Activated naive CD8-positive, alpha-beta T cell treated with anti-CD3 and anti-CD28 coated beads, Interleukin-2, amount 50 U/mL, for 24 hours (primary cell): ENCODE data around the gene ZNF292.
"Not testable (repeated sequence)": the region's sequence is repeated elsewhere in the genome, so short reads cannot be mapped to it uniquely, and the experiment has no call there.

Experiments used
- ATAC-seq: fragments of 150-1000 bp; cut with Tn5 transposase; one replicate; pipeline ENCODE4 v1.10.0; 2021
- DNase-seq: peaks from one replicate; pipeline ENCODE4 v3.0.0; 2021
- H3K27ac Mint-ChIP-seq: one replicate; pipeline ENCODE4 v1.8.0; 2021; ENCODE audit warnings: mild to moderate bottlenecking, mixed read lengths
- H3K27me3 Mint-ChIP-seq: one replicate; pipeline ENCODE4 v1.8.0; 2021; ENCODE audit warnings: mixed read lengths
- H3K36me3 Mint-ChIP-seq: one replicate; pipeline ENCODE4 v1.8.0; 2021; ENCODE audit warnings: low read depth, mixed read lengths
- H3K4me1 Mint-ChIP-seq: one replicate; pipeline ENCODE4 v1.8.0; 2021; ENCODE audit warnings: mixed read lengths
- H3K4me3 Mint-ChIP-seq: one replicate; pipeline ENCODE4 v1.8.0; 2021; ENCODE audit warnings: mild to moderate bottlenecking, moderate library complexity, mixed read lengths
- H3K9me3 Mint-ChIP-seq: one replicate; pipeline ENCODE4 v1.8.0; 2021; ENCODE audit warnings: mixed read lengths

The ZNF292 gene

DNA sequence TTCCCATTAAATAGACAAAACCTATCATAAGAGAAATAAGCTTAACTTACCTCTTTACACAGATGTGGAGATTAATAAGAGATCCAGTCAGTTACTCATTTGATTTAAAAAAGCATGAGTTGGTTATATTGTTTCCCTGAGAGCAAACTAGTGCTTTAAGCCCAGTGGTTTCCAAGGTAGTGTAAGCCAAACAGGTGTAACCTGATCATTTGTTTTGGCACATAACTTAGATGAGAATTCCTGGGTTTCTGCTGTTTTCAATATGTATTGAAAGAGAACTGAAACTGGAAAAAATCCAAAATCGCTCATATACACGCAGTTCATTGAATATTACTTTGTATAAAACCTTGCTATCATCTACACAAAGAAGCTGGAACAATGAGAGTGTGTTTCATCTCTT lies 136.5 kb downstream of the ZNF292 start:
- Mint-ChIP-seq H3K36me3 (no peaks in the 10 kb centered on the region), H3K27me3 (peaks cover 6% of the 10 kb centered on the region), H3K4me3 (no peak overlapping the region), H3K4me1 (no peaks in the 10 kb centered on the region), H3K27ac (no peak overlapping the region), H3K9me3 (no peaks in the 10 kb centered on the region)
- no peak for ATAC-seq
- DNase-seq = no peak

DNA sequence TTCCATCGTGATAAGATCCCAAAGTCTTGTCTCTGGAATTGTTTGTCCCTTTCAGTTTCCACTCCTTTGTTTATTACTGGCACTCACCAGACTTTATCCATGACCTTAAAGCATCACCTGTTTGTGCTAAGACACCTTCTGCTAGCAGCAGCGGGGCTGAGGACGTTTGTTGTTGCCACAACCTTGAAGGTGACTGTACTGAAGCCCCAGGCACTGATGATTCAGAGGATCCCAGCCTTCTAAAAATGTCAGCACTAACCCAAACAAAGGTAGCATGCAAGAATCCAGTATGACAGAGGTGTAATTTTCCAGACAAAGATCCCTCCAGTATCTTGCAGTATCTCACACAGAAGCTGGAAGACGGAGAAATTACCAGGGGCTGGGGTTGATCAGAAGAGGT lies 138.2 kb downstream of the ZNF292 start:
- DNase-seq (no peak), ATAC-seq (no peak)
- Mint-ChIP-seq H3K9me3 (no peaks in the 10 kb centered on the region), H3K4me1 (no peaks in the 10 kb centered on the region), H3K27me3 (peaks cover 13% of the 10 kb centered on the region), H3K27ac (no peak overlapping the region), H3K36me3 (no peaks in the 10 kb centered on the region), H3K4me3 (no peak overlapping the region)

DNA sequence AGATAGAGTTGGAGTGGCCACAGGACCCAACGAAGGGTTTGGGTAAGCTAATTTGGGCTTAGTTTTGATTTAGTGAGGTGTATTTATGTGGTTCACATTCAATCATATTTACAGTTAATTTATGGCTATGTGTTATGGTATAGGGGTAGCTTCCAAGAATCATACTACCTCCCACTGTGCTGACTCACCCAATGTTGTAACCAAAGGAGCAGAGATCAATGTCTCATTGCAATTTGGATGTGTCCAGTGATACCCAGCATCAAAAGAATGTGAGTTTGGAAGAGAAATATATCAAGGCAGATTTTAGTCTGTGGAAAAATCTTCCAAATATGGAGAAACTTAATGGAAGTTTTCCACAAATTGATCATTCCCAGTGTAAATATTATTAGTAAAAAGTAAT lies 141.8 kb downstream of the ZNF292 start:
- H3K4me1 Mint-ChIP-seq = no peaks in the 10 kb centered on the region
- no peak overlapping the region for H3K4me3 Mint-ChIP-seq
- H3K36me3 Mint-ChIP-seq = no peaks in the 10 kb centered on the region
- no peaks in the 10 kb centered on the region for H3K9me3 Mint-ChIP-seq
- DNase-seq (no peak), ATAC-seq (no peak)
- no peak overlapping the region for H3K27ac Mint-ChIP-seq
- peaks cover 20% of the 10 kb centered on the region for H3K27me3 Mint-ChIP-seq

DNA sequence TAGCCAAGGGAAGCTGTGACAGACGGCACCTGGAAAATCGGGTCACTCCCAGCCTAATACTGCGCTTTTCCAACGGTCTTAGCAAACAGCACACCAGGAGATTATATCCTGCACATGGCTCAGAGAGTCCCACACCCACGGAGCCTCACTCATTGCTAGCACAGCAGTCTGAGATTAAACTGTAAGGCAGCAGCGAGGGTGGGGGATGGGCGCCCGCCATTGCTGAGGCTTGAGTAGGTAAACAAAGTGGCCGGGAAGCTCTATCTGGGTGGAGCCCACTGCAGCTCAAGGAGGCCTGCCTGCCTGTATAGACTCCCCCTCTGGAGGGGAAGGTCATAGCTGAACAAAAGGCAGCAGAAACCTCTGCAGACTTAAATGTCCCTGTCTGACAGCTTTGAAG lies 145.9 kb downstream of the ZNF292 start:
- peaks cover 27% of the 10 kb centered on the region for H3K27me3 Mint-ChIP-seq
- H3K36me3 Mint-ChIP-seq, H3K27ac Mint-ChIP-seq, H3K4me3 Mint-ChIP-seq, ATAC-seq, H3K4me1 Mint-ChIP-seq, DNase-seq, H3K9me3 Mint-ChIP-seq: not testable (repeated sequence)

DNA sequence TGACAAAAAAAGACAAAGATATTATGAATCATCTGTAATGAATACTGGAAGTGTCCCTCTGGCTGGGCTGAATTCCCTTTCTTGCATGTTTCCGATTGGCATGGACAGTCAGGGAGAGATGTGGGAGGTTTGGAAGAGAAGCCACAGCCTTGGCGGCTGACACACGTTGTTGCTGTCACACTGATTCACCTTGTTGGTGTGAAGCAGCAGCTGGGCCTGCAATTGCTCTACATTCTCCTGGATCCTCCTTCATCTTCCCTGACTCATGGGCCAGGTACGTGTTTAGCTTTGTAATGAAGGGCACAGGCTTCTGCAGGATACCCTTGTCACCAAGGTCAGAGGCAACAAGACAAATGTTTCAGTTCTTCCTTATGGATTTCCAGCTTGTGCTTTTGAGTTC lies 153.6 kb downstream of the ZNF292 start:
- DNase-seq (no peak), ATAC-seq (no peak)
- Mint-ChIP-seq H3K36me3 (no peaks in the 10 kb centered on the region), H3K27me3 (peaks cover 18% of the 10 kb centered on the region), H3K4me3 (no peak overlapping the region), H3K27ac (no peak overlapping the region), H3K4me1 (no peaks in the 10 kb centered on the region), H3K9me3 (no peaks in the 10 kb centered on the region)

DNA sequence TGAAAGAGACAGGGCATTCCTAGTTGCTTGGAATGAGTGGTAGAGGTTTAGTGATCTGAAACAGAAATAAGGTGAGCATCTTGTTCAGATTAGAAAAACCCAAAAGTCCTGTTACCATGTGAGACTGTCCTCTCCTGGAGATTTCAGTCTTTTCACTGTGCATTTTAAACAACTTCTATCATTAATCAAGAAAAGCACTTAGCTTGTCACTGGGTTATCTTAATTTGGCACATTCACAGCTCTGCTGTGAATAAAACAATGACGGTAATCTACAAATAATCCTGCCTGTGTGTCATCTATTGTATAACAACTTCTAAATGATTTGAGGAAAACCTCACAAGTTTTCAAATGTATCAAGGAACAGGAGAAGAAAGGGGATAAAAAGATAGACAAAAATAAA lies 157.5 kb downstream of the ZNF292 start:
- ATAC-seq = no peak
- Mint-ChIP-seq H3K9me3 (no peaks in the 10 kb centered on the region), H3K4me3 (no peak overlapping the region), H3K27ac (no peak overlapping the region), H3K27me3 (peaks cover 20% of the 10 kb centered on the region), H3K4me1 (no peaks in the 10 kb centered on the region), H3K36me3 (no peaks in the 10 kb centered on the region)
- no peak for DNase-seq
